GM18499 (cell line): ENCODE data around the gene SYNJ2BP.
"Not testable (repeated sequence)": the region's sequence is repeated elsewhere in the genome, so short reads cannot be mapped to it uniquely, and the experiment has no call there.

Experiments
- ATAC-seq: cut with Tn5 transposase; IDR thresholded peaks from one replicate; pipeline ENCODE4 v1.9.1; 2021; ENCODE audit warnings: moderate number of reproducible peaks; ENCODE audit not compliant: insufficient read depth, unreplicated experiment

Gene SYNJ2BP

GRCh38 chr14:70416725-70417349 is at the start of gene SYNJ2BP:
Gene SYNJ2BP (minus strand): TSS chr14:70417090. CDS start chr14:70416963, 127 bp downstream.
- ATAC-seq: no peak

- no peak for ATAC-seq
Observed at GRCh38 chr14:70454731-70455130, 37.8 kb upstream of the SYNJ2BP start.

GRCh38 chr14:70451874-70452273 is 35.0 kb upstream of the SYNJ2BP start, which contains the start of gene ADAM21:
Gene ADAM21 (plus strand): TSS chr14:70452174. CDS start chr14:70457500, 5,326 bp downstream.
- no peak for ATAC-seq

- no peak for ATAC-seq
Observed at GRCh38 chr14:70448633-70449340, 31.9 kb upstream of the SYNJ2BP start.

- ATAC-seq: no peak
Observed at GRCh38 chr14:70442750-70443149, 25.9 kb upstream of the SYNJ2BP start.

- no peak for ATAC-seq
Observed at GRCh38 chr14:70441641-70442040, 24.8 kb upstream of the SYNJ2BP start.

- no peak for ATAC-seq
Observed at GRCh38 chr14:70436867-70437266, 20.0 kb upstream of the SYNJ2BP start.

GRCh38 chr14:70426555-70426954 is 9.7 kb upstream of the SYNJ2BP start:
- ATAC-seq: not testable (repeated sequence)

- no peak for ATAC-seq
Observed at GRCh38 chr14:70425354-70425753, 8.5 kb upstream of the SYNJ2BP start.

GRCh38 chr14:70422538-70422937 is 5.6 kb upstream of the SYNJ2BP start:
- ATAC-seq: no peak

- ATAC-seq: not testable (repeated sequence)
Observed at GRCh38 chr14:70419270-70419931, 2.5 kb upstream of the SYNJ2BP start.

- no peak for ATAC-seq
Observed at GRCh38 chr14:70416338-70416724, 559 bp downstream of the SYNJ2BP start.

GRCh38 chr14:70415788-70416187 is 1.1 kb downstream of the SYNJ2BP start:
- no peak for ATAC-seq

GRCh38 chr14:70407621-70408020 is 9.3 kb downstream of the SYNJ2BP start:
- no peak for ATAC-seq

- not testable (repeated sequence) for ATAC-seq
Observed at GRCh38 chr14:70406216-70406615, 10.7 kb downstream of the SYNJ2BP start.

- ATAC-seq: not testable (repeated sequence)
Observed at GRCh38 chr14:70403335-70403734, 13.6 kb downstream of the SYNJ2BP start.

- ATAC-seq: no peak
Observed at GRCh38 chr14:70401643-70402042, 15.2 kb downstream of the SYNJ2BP start.

- ATAC-seq: no peak
Observed at GRCh38 chr14:70398706-70399431, 18.0 kb downstream of the SYNJ2BP start.

GRCh38 chr14:70398280-70398679 is 18.6 kb downstream of the SYNJ2BP start:
- ATAC-seq: no peak

GRCh38 chr14:70397746-70398145 is 19.1 kb downstream of the SYNJ2BP start:
- ATAC-seq: no peak
